ENCODE data around the gene SIPA1L3. TPM values are rescaled to one million over a fixed set of nuclear protein-coding genes. Genes with fewer than 3 reads are reported as not detected.

The SIPA1L3 gene
- total RNA-seq, 6 donors from 2014 or later = 57.3 to 91.6 (median 69.4) TPM

DNA sequence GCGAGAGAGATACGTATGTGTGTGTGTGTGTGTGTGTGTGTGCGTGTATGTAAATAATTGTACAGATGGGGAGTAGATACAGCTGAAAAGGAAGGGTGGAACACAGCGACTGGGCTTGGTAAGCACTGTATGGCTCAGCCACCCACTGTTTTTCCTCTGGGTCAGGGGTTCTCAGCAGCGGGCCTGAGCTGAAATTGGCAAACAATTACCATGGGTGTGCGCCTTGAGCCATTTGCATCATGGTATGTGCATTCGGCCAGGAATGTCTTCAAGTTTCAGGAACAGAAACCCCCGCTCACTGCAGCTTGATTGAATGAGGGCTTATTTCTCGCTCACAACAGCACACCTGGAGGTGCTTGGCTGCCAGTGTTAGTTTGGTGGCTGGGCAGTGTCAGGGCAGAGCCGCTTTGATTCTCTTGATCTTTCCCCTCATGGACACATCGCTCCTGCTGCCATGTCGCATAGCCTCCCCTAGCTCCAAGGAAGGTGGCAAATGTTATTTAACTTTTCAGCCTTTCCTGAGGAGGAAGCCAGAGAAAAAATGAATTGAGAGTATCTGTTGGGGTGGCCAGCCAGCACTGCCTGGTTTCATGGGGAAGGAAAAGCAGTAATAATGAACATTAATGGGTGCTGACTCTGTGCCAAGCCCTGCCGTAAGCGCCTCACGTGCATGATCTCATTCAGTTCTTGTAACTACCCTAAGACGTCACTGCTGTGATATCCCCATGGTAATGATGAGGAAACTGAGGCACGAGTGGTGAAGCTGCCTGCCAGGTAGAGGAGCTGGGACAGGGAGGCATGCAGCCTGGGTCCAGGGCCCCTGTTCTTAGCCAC is 126.9 kb downstream of the SIPA1L3 start:
- DNase-seq = no peak
- Histone ChIP-seq H3K36me3 (peaks cover 0 to 4% (median 1%) of the 10 kb centered on the region in 4 donors), H3K27me3 (no peaks in the 10 kb centered on the region), H3K27ac (peak overlapping the region in 3 of 4 donors; percentile 22 to 61 (median 52)), H3K4me3 (no peak overlapping the region), H3K4me1 (peaks cover 18 to 30% (median 23%) of the 10 kb centered on the region in 4 donors), H3K9me3 (no peaks in the 10 kb centered on the region)
- WGBS, 2 donors = 52 to 75% methylated on average over 16 to 17 of the region's 17 CpGs
- TF ChIP-seq POLR2AphosphoS5 (IDR thresholded peaks at IDR 0.05) = no peak
- TF ChIP-seq EP300 (IDR thresholded peaks at IDR 0.05) = no peak
- TF ChIP-seq POLR2A (IDR thresholded peaks at IDR 0.05) = no peak
- TF ChIP-seq, protein P1, sequence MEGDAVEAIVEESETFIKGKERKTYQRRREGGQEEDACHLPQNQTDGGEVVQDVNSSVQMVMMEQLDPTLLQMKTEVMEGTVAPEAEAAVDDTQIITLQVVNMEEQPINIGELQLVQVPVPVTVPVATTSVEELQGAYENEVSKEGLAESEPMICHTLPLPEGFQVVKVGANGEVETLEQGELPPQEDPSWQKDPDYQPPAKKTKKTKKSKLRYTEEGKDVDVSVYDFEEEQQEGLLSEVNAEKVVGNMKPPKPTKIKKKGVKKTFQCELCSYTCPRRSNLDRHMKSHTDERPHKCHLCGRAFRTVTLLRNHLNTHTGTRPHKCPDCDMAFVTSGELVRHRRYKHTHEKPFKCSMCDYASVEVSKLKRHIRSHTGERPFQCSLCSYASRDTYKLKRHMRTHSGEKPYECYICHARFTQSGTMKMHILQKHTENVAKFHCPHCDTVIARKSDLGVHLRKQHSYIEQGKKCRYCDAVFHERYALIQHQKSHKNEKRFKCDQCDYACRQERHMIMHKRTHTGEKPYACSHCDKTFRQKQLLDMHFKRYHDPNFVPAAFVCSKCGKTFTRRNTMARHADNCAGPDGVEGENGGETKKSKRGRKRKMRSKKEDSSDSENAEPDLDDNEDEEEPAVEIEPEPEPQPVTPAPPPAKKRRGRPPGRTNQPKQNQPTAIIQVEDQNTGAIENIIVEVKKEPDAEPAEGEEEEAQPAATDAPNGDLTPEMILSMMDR (IDR thresholded peaks at IDR 0.05) = no peak
- ATAC-seq (ENCODE audit: low FRiP score in 2 of 2) = peak in 1 of 2 donors; percentile 23

DNA sequence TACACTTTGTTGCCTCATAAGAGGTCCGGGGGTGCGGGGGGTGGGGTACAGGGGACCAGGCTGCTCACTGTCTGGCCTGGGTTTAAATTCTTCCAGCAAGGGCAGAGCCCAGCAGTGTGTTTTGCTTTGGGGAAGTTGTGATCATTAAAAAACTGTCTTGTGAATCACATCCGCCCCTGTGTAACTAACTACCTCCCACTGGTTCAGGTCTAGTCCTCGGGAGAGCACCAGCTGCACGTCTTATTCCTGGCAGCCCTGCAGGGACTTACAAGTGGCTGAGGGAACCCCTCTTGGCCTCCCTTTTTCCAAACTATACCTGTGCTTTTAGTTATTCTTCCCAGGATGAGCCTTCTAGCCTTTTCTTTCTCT is 127.5 kb downstream of the SIPA1L3 start:
- peaks cover 18 to 30% (median 23%) of the 10 kb centered on the region in 4 donors for H3K4me1 ChIP-seq
- no peaks in the 10 kb centered on the region for H3K9me3 ChIP-seq
- peak overlapping the region in 2 of 4 donors; percentile 22 to 52 for H3K27ac ChIP-seq
- peak in 1 of 2 donors; percentile 47 for ATAC-seq (ENCODE audit: low FRiP score in 2 of 2)
- no peaks in the 10 kb centered on the region for H3K27me3 ChIP-seq
- 52 to 78% methylated on average over 4 to 5 of the region's 5 CpGs for WGBS, 2 donors
- no peak overlapping the region for H3K4me3 ChIP-seq
- TF ChIP-seq POLR2AphosphoS5 (IDR thresholded peaks at IDR 0.05) (no peak), EP300 (IDR thresholded peaks at IDR 0.05) (no peak), POLR2A (IDR thresholded peaks at IDR 0.05) (no peak)
- TF ChIP-seq, protein P1 (IDR thresholded peaks at IDR 0.05) = no peak
- no peak for DNase-seq
- H3K36me3 ChIP-seq = peaks cover 0 to 4% (median 1%) of the 10 kb centered on the region in 4 donors

DNA sequence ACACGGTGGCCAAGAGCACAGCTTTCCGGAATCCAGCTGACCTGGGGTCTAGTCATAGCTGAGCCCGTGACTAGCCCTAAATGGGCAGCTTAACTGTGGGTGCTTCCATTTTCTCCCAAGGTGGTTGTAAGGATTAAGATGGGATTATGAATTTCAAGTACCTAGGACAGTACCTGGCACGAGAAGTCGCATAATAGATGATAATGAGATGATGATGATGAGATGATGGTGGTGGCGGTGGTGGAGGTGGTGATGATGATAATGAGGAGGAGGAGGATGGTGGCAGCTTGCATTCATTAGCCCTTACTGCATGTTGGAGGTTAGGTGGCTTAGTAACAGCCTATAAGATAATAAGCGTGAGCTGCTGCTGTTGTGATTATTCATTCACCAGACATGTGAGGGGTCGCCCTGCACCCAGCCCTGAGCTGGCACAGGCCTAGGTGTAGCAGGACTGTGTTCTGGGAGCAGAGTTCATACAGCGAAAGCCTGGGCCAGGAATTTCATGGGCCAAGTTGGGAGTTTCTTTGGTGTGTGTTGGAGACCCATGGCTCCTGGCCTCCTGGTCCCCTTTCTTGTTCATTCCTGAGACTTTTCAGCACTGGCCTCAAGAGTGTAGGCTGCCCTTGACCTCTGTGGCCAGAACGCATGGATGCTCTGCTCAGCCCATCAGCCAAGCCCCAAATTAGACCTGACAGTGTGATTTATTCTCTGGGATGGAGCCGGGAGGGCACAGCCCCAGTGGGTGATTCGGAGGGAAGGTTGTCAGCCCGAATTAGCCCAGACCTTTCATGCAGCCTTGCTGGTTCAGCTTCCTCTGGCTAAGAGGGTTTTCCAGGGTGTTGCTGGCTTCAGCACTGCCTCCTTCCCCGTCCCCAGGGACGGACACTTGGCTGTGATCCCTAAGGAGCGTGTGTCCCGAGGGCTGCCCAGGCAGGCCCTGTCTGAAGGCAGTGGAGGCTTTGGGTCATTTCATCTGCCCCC is 128.8 kb downstream of the SIPA1L3 start:
- 75 to 86% methylated on average over 14 to 17 of the region's 17 CpGs for WGBS, 2 donors
- no peak overlapping the region for H3K27ac ChIP-seq
- H3K9me3 ChIP-seq = no peaks in the 10 kb centered on the region
- no peak overlapping the region for H3K4me3 ChIP-seq
- H3K36me3 ChIP-seq = no peaks in the 10 kb centered on the region
- ATAC-seq (ENCODE audit: low FRiP score in 2 of 2) (no peak), DNase-seq (peak in 1 of 2 donors; percentile 17)
- H3K27me3 ChIP-seq = no peaks in the 10 kb centered on the region
- TF ChIP-seq POLR2AphosphoS5 (IDR thresholded peaks at IDR 0.05) = no peak
- TF ChIP-seq, protein P1 (IDR thresholded peaks at IDR 0.05) = no peak
- no peak for TF ChIP-seq EP300 (IDR thresholded peaks at IDR 0.05)
- TF ChIP-seq POLR2A (IDR thresholded peaks at IDR 0.05) = no peak
- H3K4me1 ChIP-seq = peaks cover 18 to 30% (median 23%) of the 10 kb centered on the region in 4 donors

DNA sequence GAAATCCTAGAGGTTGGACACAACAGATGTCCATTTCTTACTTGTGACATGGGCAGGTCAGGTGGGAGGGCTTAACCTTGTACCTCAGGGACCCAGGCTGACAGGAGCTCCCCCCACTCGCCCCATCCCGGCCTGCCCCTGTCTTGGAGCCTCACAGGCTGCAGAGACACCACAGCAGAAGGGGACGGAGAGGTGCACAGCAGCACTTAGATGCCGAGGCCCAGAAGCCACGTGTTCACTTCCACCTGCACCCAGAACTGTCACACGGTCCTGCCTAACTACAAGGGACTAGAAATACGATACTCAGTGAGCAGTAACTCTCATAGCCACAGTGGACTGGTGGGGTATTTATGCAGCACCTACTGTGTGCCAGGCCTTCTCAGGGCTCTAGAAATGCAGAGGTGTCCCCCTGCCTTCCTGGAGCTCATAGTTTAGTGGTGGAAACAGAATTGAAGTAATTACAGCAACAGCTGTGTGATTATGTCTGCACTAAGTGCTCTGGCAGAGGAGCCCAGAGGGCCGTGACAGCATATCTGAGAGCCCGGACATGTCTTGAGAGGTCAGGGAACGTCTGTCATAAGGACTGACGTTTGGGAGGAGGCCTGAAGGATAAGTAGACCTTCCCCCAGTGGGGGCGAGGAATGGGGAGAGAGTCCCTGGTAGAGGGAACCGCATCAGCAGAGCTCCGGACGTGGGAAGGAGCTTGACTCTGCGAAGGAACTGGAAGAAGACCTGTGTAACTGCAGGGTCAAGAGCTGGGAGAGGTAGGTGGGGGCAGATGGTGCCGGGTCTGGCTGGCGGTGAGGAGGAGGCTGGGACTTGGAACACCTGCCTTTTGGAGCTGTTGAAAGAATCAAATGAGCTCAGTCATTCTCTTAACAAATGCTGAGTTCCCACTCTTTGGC is 130.0 kb downstream of the SIPA1L3 start:
- 67 to 73% methylated on average over 17 of the region's 18 CpGs for WGBS, 2 donors
- Histone ChIP-seq H3K4me1 (peaks cover 18 to 30% (median 23%) of the 10 kb centered on the region in 4 donors), H3K27me3 (no peaks in the 10 kb centered on the region), H3K4me3 (no peak overlapping the region), H3K9me3 (no peaks in the 10 kb centered on the region), H3K27ac (no peak overlapping the region), H3K36me3 (no peaks in the 10 kb centered on the region)
- DNase-seq = peak in 1 of 2 donors; percentile 20
- ATAC-seq (ENCODE audit: low FRiP score in 2 of 2) = peak in 1 of 2 donors; percentile 24
- no peak for TF ChIP-seq EP300 (IDR thresholded peaks at IDR 0.05)
- no peak for TF ChIP-seq POLR2AphosphoS5 (IDR thresholded peaks at IDR 0.05)
- TF ChIP-seq, protein P1 (IDR thresholded peaks at IDR 0.05) = no peak
- no peak for TF ChIP-seq POLR2A (IDR thresholded peaks at IDR 0.05)

Measured in upper lobe of left lung (tissue), 6 donors.